SU-DHL-6 (cell line): ENCODE measurements around the gene PRH2.

ENCODE experiments used
- H2AFZ ChIP-seq: fragments of 200-600 bp; sonication (generic); 2 replicates; pipeline ENCODE4 v1.6.1; 2014; ENCODE audit warnings: low read depth, mild to moderate bottlenecking, moderate library complexity, mixed read lengths, antibody characterized with exemption, low read length; ENCODE audit not compliant: severe bottlenecking
- H3F3A ChIP-seq: fragments of 200-600 bp; shearing (Covaris generic); 2 replicates; pipeline ENCODE4 v1.6.0; 2016; ENCODE audit warnings: antibody characterized with exemption, mild to moderate bottlenecking; ENCODE audit not compliant: insufficient read depth
- H3K27ac ChIP-seq: fragments of 200-600 bp; sonication (generic); 2 replicates; pipeline ENCODE4 v1.5.1; 2016; ENCODE audit warnings: low read depth, mild to moderate bottlenecking, low read length, moderate library complexity, mixed read lengths
- H3K27me3 ChIP-seq: fragments of 200-600 bp; sonication (generic), shearing (Covaris generic); 2 replicates; pipeline ENCODE4 v1.6.0; 2014; ENCODE audit warnings: mild to moderate bottlenecking, low read length
- H3K36me3 ChIP-seq: fragments of 200-600 bp; sonication (generic); 2 replicates; pipeline ENCODE4 v1.6.1; 2014; ENCODE audit warnings: mild to moderate bottlenecking, low read length, mixed read lengths
- H3K4me2 ChIP-seq: fragments of 300-600, 200-600 bp; shearing (Covaris generic), sonication (generic); 2 replicates; pipeline ENCODE4 v1.6.0; 2014; ENCODE audit warnings: low read length, low read depth, mild to moderate bottlenecking; ENCODE audit not compliant: poor library complexity, severe bottlenecking
- H3K4me3 ChIP-seq: fragments of 200-600 bp; sonication (generic); 2 replicates; pipeline ENCODE4 v1.5.1; 2014; ENCODE audit warnings: antibody characterized with exemption, low read length, mild to moderate bottlenecking, mixed read lengths; ENCODE audit not compliant: insufficient read depth, poor library complexity, severe bottlenecking
- H3K79me2 ChIP-seq: fragments of 200-600 bp; sonication (generic); 2 replicates; pipeline ENCODE4 v1.6.1; 2014; ENCODE audit warnings: mild to moderate bottlenecking, low read length, moderate library complexity; ENCODE audit not compliant: insufficient read depth
- H3K9ac ChIP-seq: fragments of 200-600 bp; sonication (generic); 2 replicates; pipeline ENCODE4 v1.7.0; 2014; ENCODE audit warnings: mild to moderate bottlenecking, low read length
- H3K9me2 ChIP-seq: fragments of 200-600 bp; sonication (generic); replicated peaks from 2 replicates; pipeline ENCODE4 v1.6.1; 2014; ENCODE audit warnings: low read length; ENCODE audit not compliant: insufficient read depth
- H3K9me3 ChIP-seq: fragments of 200-600 bp; sonication (generic); 2 replicates; pipeline ENCODE4 v1.6.1; 2014; ENCODE audit warnings: low read length, mixed read lengths; ENCODE audit not compliant: insufficient read depth
- H4K20me1 ChIP-seq: fragments of 200-600 bp; sonication (generic); 2 replicates; pipeline ENCODE4 v1.6.1; 2014; ENCODE audit warnings: low read depth, mild to moderate bottlenecking, antibody characterized with exemption, low read length, moderate library complexity, mixed read lengths
- EZH2phosphoT487 ChIP-seq: fragments of 200-600 bp; sonication (generic), shearing (Covaris generic); conservative IDR thresholded peaks from 2 replicates; pipeline ENCODE4 v1.6.1; 2018; ENCODE audit warnings: mild to moderate bottlenecking, antibody characterized with exemption, low read length, moderate library complexity, mixed read lengths
- TF ChIP-seq, protein P1 (sequence below): fragments of 200-600 bp; sonication (generic); IDR thresholded peaks from one replicate; pipeline ENCODE4 v1.5.1; 2017; ENCODE audit warnings: antibody characterized with exemption, mild to moderate bottlenecking, low read length, moderate library complexity; ENCODE audit not compliant: insufficient read depth, poor library complexity, severe bottlenecking

PRH2 gene

DNA sequence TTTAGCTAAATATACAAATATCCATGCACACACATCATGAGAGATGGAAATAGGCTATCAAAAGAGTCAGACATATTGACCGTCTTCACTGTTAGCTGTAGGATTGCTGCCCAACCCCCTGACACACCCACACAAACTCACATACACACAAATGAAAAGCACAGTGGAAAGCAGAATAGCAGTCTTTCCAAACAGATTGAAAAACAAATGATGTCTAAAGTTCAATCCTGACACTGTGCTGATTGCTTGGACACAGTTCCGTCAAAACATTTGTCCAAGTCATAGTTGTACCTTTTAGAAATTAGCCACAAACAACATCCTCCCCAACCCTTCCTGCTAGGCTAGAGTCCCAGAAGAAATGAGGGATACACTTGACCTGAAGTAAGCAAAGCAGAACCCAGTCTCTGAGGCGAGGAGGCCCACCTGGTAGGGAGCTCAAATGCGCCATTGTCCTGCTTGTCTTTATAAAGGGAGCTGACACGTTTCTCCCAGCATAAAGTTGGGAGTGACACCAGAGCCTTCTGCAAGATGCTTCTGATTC lies at the start of gene PRH2:
Gene PRH2, plus strand, starts transcription at position 491 of the 541 bp plus-strand sequence. Its CDS starts 38 bp downstream, at position 529.
- Histone ChIP-seq H3K27ac (no peak within 1 kb of the TSS), H4K20me1 (no peaks in the 10 kb centered on the region), H3K79me2 (no peaks in the 10 kb centered on the region), H3K9ac (no peak within 1 kb of the TSS), H3K9me2 (no peaks in the 10 kb centered on the region), H3K9me3 (no peaks in the 10 kb centered on the region), H3K4me3 (no peak within 1 kb of the TSS), H2AFZ (no peak within 1 kb of the TSS), H3K27me3 (no peaks in the 10 kb centered on the region), H3K4me2 (no peak within 1 kb of the TSS), H3K36me3 (no peaks in the 10 kb centered on the region), H3F3A (no peaks in the 10 kb centered on the region)
- TF ChIP-seq, protein P1, sequence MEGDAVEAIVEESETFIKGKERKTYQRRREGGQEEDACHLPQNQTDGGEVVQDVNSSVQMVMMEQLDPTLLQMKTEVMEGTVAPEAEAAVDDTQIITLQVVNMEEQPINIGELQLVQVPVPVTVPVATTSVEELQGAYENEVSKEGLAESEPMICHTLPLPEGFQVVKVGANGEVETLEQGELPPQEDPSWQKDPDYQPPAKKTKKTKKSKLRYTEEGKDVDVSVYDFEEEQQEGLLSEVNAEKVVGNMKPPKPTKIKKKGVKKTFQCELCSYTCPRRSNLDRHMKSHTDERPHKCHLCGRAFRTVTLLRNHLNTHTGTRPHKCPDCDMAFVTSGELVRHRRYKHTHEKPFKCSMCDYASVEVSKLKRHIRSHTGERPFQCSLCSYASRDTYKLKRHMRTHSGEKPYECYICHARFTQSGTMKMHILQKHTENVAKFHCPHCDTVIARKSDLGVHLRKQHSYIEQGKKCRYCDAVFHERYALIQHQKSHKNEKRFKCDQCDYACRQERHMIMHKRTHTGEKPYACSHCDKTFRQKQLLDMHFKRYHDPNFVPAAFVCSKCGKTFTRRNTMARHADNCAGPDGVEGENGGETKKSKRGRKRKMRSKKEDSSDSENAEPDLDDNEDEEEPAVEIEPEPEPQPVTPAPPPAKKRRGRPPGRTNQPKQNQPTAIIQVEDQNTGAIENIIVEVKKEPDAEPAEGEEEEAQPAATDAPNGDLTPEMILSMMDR, result no peak
- no peak for TF ChIP-seq EZH2phosphoT487

DNA sequence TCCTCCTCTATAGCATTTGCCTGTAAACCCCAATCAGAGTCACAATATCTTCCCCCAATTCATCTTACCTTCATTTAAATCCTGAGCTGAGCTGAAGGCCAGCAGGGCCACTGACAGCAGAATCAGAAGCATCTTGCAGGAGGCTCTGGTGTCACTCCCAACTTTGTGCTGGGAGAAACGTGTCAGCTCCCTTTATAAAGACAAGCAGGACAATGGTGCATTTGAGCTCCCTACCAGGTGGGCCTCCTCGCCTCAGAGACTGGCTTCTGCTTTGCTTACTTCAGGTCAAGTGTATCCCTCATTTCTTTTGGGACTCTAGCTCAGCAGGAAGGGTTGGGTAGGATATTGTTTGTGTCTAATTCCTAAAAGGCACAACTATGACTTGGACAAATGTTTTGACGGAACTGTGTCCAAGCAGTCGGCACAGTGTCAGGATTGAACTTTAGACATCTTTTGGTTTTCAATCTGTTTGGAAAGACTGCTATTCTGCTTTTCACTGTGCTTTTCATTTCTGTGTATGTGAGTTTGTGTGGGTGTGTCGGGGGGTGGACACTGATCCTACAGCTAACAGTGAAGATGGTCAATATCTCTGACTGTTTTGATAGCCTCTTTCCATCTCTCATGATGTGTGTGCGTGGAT lies 44.8 kb upstream of the PRH2 start, which contains the start of gene PRH1:
Gene PRH1, minus strand, starts transcription at position 170 of the 640 bp plus-strand sequence. Its CDS starts 38 bp downstream, at position 132.
- no peaks in the 10 kb centered on the region for H3K9me3 ChIP-seq
- no peaks in the 10 kb centered on the region for H3K36me3 ChIP-seq
- H3K9ac ChIP-seq, result no peak within 1 kb of the TSS
- no peaks in the 10 kb centered on the region for H3K9me2 ChIP-seq
- no peak within 1 kb of the TSS for H3K27ac ChIP-seq
- no peaks in the 10 kb centered on the region for H3F3A ChIP-seq
- TF ChIP-seq, protein P1, result no peak
- no peak for TF ChIP-seq EZH2phosphoT487
- H3K79me2 ChIP-seq, result no peaks in the 10 kb centered on the region
- H3K27me3 ChIP-seq, result no peaks in the 10 kb centered on the region
- no peak within 1 kb of the TSS for H2AFZ ChIP-seq
- H3K4me3 ChIP-seq, result no peak within 1 kb of the TSS
- no peaks in the 10 kb centered on the region for H4K20me1 ChIP-seq
- no peak within 1 kb of the TSS for H3K4me2 ChIP-seq

DNA sequence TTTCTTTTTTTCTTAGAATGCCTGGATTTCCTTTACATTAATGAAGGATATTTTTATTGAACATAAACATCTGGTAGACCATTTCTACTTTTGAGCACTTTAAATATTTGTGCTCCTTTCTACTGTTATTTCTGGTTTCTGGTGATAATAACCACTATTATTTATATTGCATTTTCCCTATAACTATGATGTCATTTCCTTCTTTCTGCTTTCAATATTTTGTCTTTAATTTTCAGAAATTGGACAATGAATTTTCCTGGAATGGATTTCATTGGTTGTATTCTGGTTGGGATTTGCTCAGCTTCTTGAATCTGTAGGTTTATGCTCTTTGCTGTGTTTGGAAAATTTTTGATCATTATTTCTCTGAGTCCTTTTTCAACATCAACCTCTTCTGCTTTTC lies 39.8 kb upstream of the PRH2 start:
- H3K9ac ChIP-seq, result no peak overlapping the region
- no peak overlapping the region for H3K4me2 ChIP-seq
- no peak for TF ChIP-seq EZH2phosphoT487
- TF ChIP-seq, protein P1, result no peak
- H3K4me3 ChIP-seq, result no peak overlapping the region
- H3K36me3 ChIP-seq, result no peaks in the 10 kb centered on the region
- no peaks in the 10 kb centered on the region for H4K20me1 ChIP-seq
- H2AFZ ChIP-seq, result no peak overlapping the region
- no peak overlapping the region for H3K27ac ChIP-seq
- H3K9me3 ChIP-seq, result no peaks in the 10 kb centered on the region
- no peaks in the 10 kb centered on the region for H3K79me2 ChIP-seq
- no peaks in the 10 kb centered on the region for H3K27me3 ChIP-seq
- no peaks in the 10 kb centered on the region for H3F3A ChIP-seq
- H3K9me2 ChIP-seq, result no peaks in the 10 kb centered on the region
